Neural cell (in vitro differentiated cells): ENCODE results near the gene PTPRN2.

Experiments
- EP300 ChIP-seq: fragments of 450-650 bp; conservative IDR thresholded peaks from 2 replicates; pipeline ENCODE4 v1.6.1; 2014; ENCODE audit warnings: antibody characterized with exemption, mild to moderate bottlenecking, moderate library complexity; ENCODE audit not compliant: poor library complexity, severe bottlenecking
- EZH2 ChIP-seq: fragments of 200-600, 300-800 bp; shearing (Covaris generic), sonication (generic); IDR thresholded peaks from 2 replicates; pipeline ENCODE4 v1.6.1; 2014; ENCODE audit warnings: antibody characterized with exemption, low read length, borderline replicate concordance, mild to moderate bottlenecking; ENCODE audit not compliant: insufficient read depth, poor library complexity, severe bottlenecking
- POLR2AphosphoS5 ChIP-seq: IDR thresholded peaks from 2 replicates; pipeline ENCODE4 v1.6.1; 2012
- RAD21 ChIP-seq: fragments of 450-650 bp; conservative IDR thresholded peaks from 2 replicates; pipeline ENCODE4 v1.6.1; 2014; ENCODE audit warnings: antibody characterized with exemption, mild to moderate bottlenecking, moderate library complexity
- TAF1 ChIP-seq: IDR thresholded peaks from 2 replicates; pipeline ENCODE4 v1.6.1; 2012; ENCODE audit warnings: low read depth
- TF ChIP-seq, protein P1 (sequence below): IDR thresholded peaks from 2 replicates; pipeline ENCODE4 v1.6.1; 2012; ENCODE audit warnings: borderline replicate concordance
- TF ChIP-seq, protein P2 (sequence below): fragments of 450-650 bp; IDR thresholded peaks from 2 replicates; pipeline ENCODE4 v1.5.1; 2014; ENCODE audit warnings: antibody characterized with exemption, mild to moderate bottlenecking, moderate library complexity; ENCODE audit not compliant: poor library complexity, severe bottlenecking

DNA sequence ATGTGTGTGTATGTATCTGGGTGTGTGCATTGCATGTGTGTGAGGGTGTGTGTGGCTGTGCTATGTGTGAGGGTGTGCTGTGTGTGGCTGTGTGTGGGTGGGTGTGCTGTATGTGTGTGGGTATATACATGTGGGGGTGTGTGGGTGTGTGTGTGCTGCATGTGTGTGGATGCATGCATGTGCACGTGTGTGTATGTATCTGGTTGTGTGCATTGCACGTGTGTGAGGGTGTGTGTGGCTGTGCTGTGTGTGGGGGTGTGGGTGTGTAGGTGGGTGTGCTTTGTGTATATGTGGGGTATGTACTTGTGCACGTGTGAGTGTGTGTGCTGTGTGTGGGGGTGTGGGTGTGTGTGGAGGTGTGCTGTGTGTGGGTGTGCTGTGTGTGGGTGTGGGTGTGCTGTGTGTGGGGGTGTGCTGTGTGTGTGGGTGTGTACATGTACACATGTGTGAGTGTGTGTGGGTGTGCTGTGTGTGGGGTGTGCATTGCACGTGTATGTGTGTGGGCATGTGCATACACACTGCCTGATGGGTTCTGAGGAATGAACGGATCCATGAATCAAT lies 579.8 kb downstream of the PTPRN2 start:
- TF ChIP-seq EZH2 (no peak), POLR2AphosphoS5 (no peak), RAD21 (no peak), EP300 (no peak), TAF1 (no peak)
- TF ChIP-seq, protein P1, sequence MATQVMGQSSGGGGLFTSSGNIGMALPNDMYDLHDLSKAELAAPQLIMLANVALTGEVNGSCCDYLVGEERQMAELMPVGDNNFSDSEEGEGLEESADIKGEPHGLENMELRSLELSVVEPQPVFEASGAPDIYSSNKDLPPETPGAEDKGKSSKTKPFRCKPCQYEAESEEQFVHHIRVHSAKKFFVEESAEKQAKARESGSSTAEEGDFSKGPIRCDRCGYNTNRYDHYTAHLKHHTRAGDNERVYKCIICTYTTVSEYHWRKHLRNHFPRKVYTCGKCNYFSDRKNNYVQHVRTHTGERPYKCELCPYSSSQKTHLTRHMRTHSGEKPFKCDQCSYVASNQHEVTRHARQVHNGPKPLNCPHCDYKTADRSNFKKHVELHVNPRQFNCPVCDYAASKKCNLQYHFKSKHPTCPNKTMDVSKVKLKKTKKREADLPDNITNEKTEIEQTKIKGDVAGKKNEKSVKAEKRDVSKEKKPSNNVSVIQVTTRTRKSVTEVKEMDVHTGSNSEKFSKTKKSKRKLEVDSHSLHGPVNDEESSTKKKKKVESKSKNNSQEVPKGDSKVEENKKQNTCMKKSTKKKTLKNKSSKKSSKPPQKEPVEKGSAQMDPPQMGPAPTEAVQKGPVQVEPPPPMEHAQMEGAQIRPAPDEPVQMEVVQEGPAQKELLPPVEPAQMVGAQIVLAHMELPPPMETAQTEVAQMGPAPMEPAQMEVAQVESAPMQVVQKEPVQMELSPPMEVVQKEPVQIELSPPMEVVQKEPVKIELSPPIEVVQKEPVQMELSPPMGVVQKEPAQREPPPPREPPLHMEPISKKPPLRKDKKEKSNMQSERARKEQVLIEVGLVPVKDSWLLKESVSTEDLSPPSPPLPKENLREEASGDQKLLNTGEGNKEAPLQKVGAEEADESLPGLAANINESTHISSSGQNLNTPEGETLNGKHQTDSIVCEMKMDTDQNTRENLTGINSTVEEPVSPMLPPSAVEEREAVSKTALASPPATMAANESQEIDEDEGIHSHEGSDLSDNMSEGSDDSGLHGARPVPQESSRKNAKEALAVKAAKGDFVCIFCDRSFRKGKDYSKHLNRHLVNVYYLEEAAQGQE = no peak
- TF ChIP-seq, protein P2, sequence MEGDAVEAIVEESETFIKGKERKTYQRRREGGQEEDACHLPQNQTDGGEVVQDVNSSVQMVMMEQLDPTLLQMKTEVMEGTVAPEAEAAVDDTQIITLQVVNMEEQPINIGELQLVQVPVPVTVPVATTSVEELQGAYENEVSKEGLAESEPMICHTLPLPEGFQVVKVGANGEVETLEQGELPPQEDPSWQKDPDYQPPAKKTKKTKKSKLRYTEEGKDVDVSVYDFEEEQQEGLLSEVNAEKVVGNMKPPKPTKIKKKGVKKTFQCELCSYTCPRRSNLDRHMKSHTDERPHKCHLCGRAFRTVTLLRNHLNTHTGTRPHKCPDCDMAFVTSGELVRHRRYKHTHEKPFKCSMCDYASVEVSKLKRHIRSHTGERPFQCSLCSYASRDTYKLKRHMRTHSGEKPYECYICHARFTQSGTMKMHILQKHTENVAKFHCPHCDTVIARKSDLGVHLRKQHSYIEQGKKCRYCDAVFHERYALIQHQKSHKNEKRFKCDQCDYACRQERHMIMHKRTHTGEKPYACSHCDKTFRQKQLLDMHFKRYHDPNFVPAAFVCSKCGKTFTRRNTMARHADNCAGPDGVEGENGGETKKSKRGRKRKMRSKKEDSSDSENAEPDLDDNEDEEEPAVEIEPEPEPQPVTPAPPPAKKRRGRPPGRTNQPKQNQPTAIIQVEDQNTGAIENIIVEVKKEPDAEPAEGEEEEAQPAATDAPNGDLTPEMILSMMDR = no peak
